ENCODE measurements around the gene ZNF543. TPM values are rescaled to one million over a fixed set of nuclear protein-coding genes. Genes with fewer than 3 reads are reported as not detected.
A peak's percentile ranks its signal among the peaks of the same experiment; 100 is the strongest.

Gene ZNF543
- total RNA-seq, 1 experiment from 2014 or later: 8.4 TPM

DNA sequence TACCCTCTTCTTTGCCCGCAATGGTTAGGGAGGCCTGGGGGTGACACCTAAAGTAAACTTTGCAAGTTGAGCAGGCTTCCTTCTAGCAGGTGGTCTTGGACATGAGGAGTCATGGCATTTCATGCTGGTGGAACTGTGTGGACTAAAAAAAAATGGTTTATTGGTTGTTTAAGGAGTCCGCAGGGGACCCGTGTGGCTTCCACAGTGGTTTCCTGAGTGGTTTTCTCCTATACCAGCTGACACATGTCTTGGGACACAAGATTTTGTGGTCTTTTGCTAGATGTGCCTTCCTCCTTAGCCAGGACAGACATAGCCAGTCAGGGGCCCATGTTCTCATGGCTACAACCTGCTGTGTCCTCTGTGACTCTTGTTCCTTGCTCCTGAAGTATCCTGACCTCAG lies 1.5 kb downstream of the ZNF543 start:
- Histone ChIP-seq H3K27me3 (ENCODE audit: insufficient read depth, low read length) (no peaks in the 10 kb centered on the region), H4K5ac (ENCODE audit: insufficient read length, low read depth, low read length) (no peak overlapping the region), H2AK5ac (ENCODE audit: insufficient read length, low read length) (no peak overlapping the region), H2AFZ (ENCODE audit: low read length) (no peak overlapping the region), H3T11ph (ENCODE audit: low read length) (no peak overlapping the region), H3K18ac (ENCODE audit: insufficient read length, low read depth, low read length) (no peak overlapping the region), H3K4ac (ENCODE audit: low read depth, low read length) (no peak overlapping the region), H3K4me1 (ENCODE audit: insufficient read depth, low read length) (no peaks in the 10 kb centered on the region), H3K9ac (ENCODE audit: extremely low read depth, insufficient read length, low read length) (no peak overlapping the region), H3K56ac (ENCODE audit: insufficient read length, low read depth, low read length) (no peak overlapping the region), H4K20me1 (ENCODE audit: control insufficient read depth, insufficient read depth, insufficient read length) (no peaks in the 10 kb centered on the region), H2BK15ac (ENCODE audit: low read depth, low read length) (no peak overlapping the region), H3K9me3 (ENCODE audit: control insufficient read depth, low read depth, low read length) (no peaks in the 10 kb centered on the region), H2BK12ac (ENCODE audit: insufficient read length, low read depth, low read length) (no peak overlapping the region), H3K4me2 (ENCODE audit: insufficient read depth, insufficient read length, low read length) (peak overlapping the region; percentile 81), H2BK120ac (ENCODE audit: low read depth, low read length, poor library complexity, severe bottlenecking) (no peak overlapping the region), H3K14ac (ENCODE audit: insufficient read depth, low read length) (no peak overlapping the region), H2BK20ac (ENCODE audit: low read depth, low read length, poor library complexity, severe bottlenecking) (no peak overlapping the region), H3K79me2 (ENCODE audit: insufficient read depth, low read length) (peaks cover 2% of the 10 kb centered on the region; the same call in 1 of the 2 replicates), H4K8ac (replicated peaks; ENCODE audit: insufficient read length, low read depth, low read length) (no peak overlapping the region), H3K23ac (ENCODE audit: insufficient read length, low read depth, low read length) (no peak overlapping the region), H4K91ac (ENCODE audit: insufficient read length, low read depth, low read length) (no peak overlapping the region), H3K79me1 (ENCODE audit: insufficient read depth, low read depth, low read length, poor library complexity, severe bottlenecking) (no peaks in the 10 kb centered on the region), H3K27ac (ENCODE audit: insufficient read length, low read depth, low read length) (no peak overlapping the region), H3K23me2 (ENCODE audit: insufficient read length, low read depth, low read length, poor library complexity, severe bottlenecking) (no peaks in the 10 kb centered on the region), H2BK5ac (ENCODE audit: insufficient read length, low read length) (no peak overlapping the region)
- peak overlapping the region; percentile 80 to 90 for H3K4me3 Mint-ChIP-seq
- DNase-seq: no peak
- WGBS (ENCODE audit: extremely low coverage, insufficient read length, low lambda C conversion rate): no CpG with 5 or more reads among the region's 3 CpGs
- peaks cover 5 to 26% (median 25%) of the 10 kb centered on the region in 3 experiments for H3K36me3 Mint-ChIP-seq (ENCODE audit: insufficient read depth in 1 of 3, low read depth in 3 of 3)
- peaks cover 23 to 31% of the 10 kb centered on the region in 2 experiments for H3K4me1 Mint-ChIP-seq
- no peaks in the 10 kb centered on the region for H3K9me3 Mint-ChIP-seq
- TF ChIP-seq, protein P1, sequence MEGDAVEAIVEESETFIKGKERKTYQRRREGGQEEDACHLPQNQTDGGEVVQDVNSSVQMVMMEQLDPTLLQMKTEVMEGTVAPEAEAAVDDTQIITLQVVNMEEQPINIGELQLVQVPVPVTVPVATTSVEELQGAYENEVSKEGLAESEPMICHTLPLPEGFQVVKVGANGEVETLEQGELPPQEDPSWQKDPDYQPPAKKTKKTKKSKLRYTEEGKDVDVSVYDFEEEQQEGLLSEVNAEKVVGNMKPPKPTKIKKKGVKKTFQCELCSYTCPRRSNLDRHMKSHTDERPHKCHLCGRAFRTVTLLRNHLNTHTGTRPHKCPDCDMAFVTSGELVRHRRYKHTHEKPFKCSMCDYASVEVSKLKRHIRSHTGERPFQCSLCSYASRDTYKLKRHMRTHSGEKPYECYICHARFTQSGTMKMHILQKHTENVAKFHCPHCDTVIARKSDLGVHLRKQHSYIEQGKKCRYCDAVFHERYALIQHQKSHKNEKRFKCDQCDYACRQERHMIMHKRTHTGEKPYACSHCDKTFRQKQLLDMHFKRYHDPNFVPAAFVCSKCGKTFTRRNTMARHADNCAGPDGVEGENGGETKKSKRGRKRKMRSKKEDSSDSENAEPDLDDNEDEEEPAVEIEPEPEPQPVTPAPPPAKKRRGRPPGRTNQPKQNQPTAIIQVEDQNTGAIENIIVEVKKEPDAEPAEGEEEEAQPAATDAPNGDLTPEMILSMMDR (conservative IDR thresholded peaks at IDR 0.05): no peak
- H3K27ac Mint-ChIP-seq: no peak overlapping the region; a peak in 1 of 7 replicates
- peaks cover 2% of the 10 kb centered on the region; the same call in 1 of the 2 replicates for H3K27me3 Mint-ChIP-seq (ENCODE audit: low read depth)

Data from H9 (cell line).